SK-N-SH (cell line): ENCODE measurements around the gene DPP4. TPM values are rescaled to one million over a fixed set of nuclear protein-coding genes. Genes with fewer than 3 reads are reported as not detected.
A peak's percentile ranks its signal among the peaks of the same experiment; 100 is the strongest.

Source experiments
- CTCF ChIA-PET: fragments of 300-600, 350-600 bp; formaldehyde crosslinking; extraction: SDS; loops from one replicate; lab custom pipeline; 2021; lab: Yijun Ruan, JAX
- POLR2A ChIA-PET: fragments of 350-600 bp; sonication (Branson Sonifier 250); formaldehyde crosslinking; extraction: SDS; loops from one replicate; lab custom pipeline; 2020; ENCODE audit warnings: antibody characterized with exemption, inconsistent platforms; lab: Yijun Ruan, JAX
- DNase-seq: peaks from one replicate; pipeline ENCODE4 v3.0.0; 2012
- H2AFZ ChIP-seq: fragments of 200-600 bp; sonication (generic); 2 replicates; pipeline ENCODE4 v1.8.1; 2016; ENCODE audit warnings: antibody characterized with exemption, mild to moderate bottlenecking, low read depth
- H3F3A ChIP-seq: fragments of 200-600 bp; sonication (generic); replicated peaks from 2 replicates; pipeline ENCODE3; 2016; ENCODE audit warnings: antibody characterized with exemption, mild to moderate bottlenecking; ENCODE audit not compliant: insufficient read depth
- H3K27ac ChIP-seq, 2 experiments: fragments of 200-500 bp in 1 of 2; fragments of 200-600 bp in 1 of 2; sonication (Bioruptor generic) in 1 of 2; sonication (generic), shearing (Covaris generic) in 1 of 2; 2 replicates each; pipeline versions ENCODE4 v1.5.1 to v1.6.1; 2014 to 2016; ENCODE audit warnings: low read depth in 2 of 2, inconsistent platforms in 1 of 2, low read length in 1 of 2, mild to moderate bottlenecking in 1 of 2, mixed read lengths in 1 of 2
- H3K27me3 ChIP-seq: fragments of 200-600 bp; sonication (generic), shearing (Covaris generic); 2 replicates; pipeline ENCODE4 v1.6.1; 2016; ENCODE audit warnings: mixed run types; ENCODE audit not compliant: insufficient read depth
- H3K36me3 ChIP-seq, 2 experiments: fragments of 200-500 bp in 1 of 2; fragments of 200-600 bp in 1 of 2; sonication (Bioruptor generic) in 1 of 2; sonication (generic) in 1 of 2; replicated peaks in 1 of 2; 2 replicates each; pipeline versions ENCODE3 to v1.5.1; 2014 to 2016; ENCODE audit warnings: low read length in 1 of 2, mild to moderate bottlenecking in 1 of 2; ENCODE audit not compliant: insufficient read depth in 2 of 2, control insufficient read depth in 1 of 2
- H3K4me1 ChIP-seq, 2 experiments: fragments of 200-500 bp in 1 of 2; fragments of 200-600 bp in 1 of 2; sonication (Bioruptor generic) in 1 of 2; sonication (generic), shearing (Covaris generic) in 1 of 2; 2 replicates each; pipeline versions ENCODE4 v1.5.1 to v1.6.1; 2014 to 2016; ENCODE audit warnings: low read depth in 1 of 2, low read length in 1 of 2, mixed run types in 1 of 2; ENCODE audit not compliant: insufficient read depth in 2 of 2, control insufficient read depth in 1 of 2
- H3K4me2 ChIP-seq: fragments of 200-600 bp; sonication (generic), shearing (Covaris generic); 2 replicates; pipeline ENCODE4 v1.6.1; 2017; ENCODE audit warnings: mixed run types
- H3K4me3 ChIP-seq, 2 experiments: fragments of 200-500 bp in 1 of 2; fragments of 200-600 bp in 1 of 2; sonication (Bioruptor generic) in 1 of 2; sonication (generic), shearing (Covaris generic) in 1 of 2; 2 replicates each; pipeline versions ENCODE4 v1.5.1 to v1.8.1; 2014 to 2016; ENCODE audit warnings: low read depth in 2 of 2, inconsistent platforms in 1 of 2, low read length in 1 of 2, mild to moderate bottlenecking in 1 of 2, mixed read lengths in 1 of 2, moderate library complexity in 1 of 2
- H3K79me2 ChIP-seq: fragments of 200-600 bp; sonication (generic); 2 replicates; pipeline ENCODE4 v1.8.1; 2017; ENCODE audit warnings: mild to moderate bottlenecking; ENCODE audit not compliant: insufficient read depth
- H3K9ac ChIP-seq: fragments of 200-600 bp; sonication (generic); 2 replicates; pipeline ENCODE4 v1.6.1; 2017; ENCODE audit warnings: mixed run types
- H3K9me2 ChIP-seq: fragments of 200-600 bp; sonication (generic); 2 replicates; pipeline ENCODE4 v1.6.1; 2017; ENCODE audit warnings: mixed run types
- H3K9me3 ChIP-seq: fragments of 200-600 bp; sonication (generic); 2 replicates; pipeline ENCODE4 v1.6.1; 2017; ENCODE audit warnings: mixed run types, mild to moderate bottlenecking, moderate library complexity
- H4K20me1 ChIP-seq: fragments of 200-600 bp; sonication (generic); 2 replicates; pipeline ENCODE4 v1.6.1; 2017; ENCODE audit warnings: mild to moderate bottlenecking, mixed run types; ENCODE audit not compliant: insufficient read depth
- ELF1 ChIP-seq: IDR thresholded peaks from 2 replicates; pipeline ENCODE4 v1.4.0; 2012
- EP300 ChIP-seq, 2 experiments: IDR thresholded peaks; 2 replicates each; pipeline versions ENCODE4 v1.4.0 to v1.6.1; 2012; ENCODE audit warnings: borderline replicate concordance in 1 of 2, low read depth in 1 of 2, low read length in 1 of 2
- FOSL2 ChIP-seq: IDR thresholded peaks from 2 replicates; pipeline ENCODE4 v1.4.0; 2012; ENCODE audit warnings: low read depth, mild to moderate bottlenecking, moderate library complexity, borderline replicate concordance
- FOXJ3 ChIP-seq: sonication (generic); formaldehyde crosslinking; IDR thresholded peaks from 2 replicates; pipeline ENCODE4 v1.5.1; 2020; ENCODE audit warnings: mild to moderate bottlenecking, missing genetic modification reagents
- FOXM1 ChIP-seq: IDR thresholded peaks from 2 replicates; pipeline ENCODE4 v1.4.0; 2012; ENCODE audit warnings: low read depth, mild to moderate bottlenecking
- GABPA ChIP-seq: IDR thresholded peaks from 2 replicates; pipeline ENCODE4 v1.4.0; 2012; ENCODE audit warnings: low read depth, mild to moderate bottlenecking
- GATA2 ChIP-seq: sonication (generic); formaldehyde crosslinking; IDR thresholded peaks from 2 replicates; pipeline ENCODE4 v1.5.0; 2020; ENCODE audit warnings: mild to moderate bottlenecking, missing genetic modification reagents
- JUND ChIP-seq: IDR thresholded peaks from 2 replicates; pipeline ENCODE4 v1.4.0; 2012
- MEF2A ChIP-seq: IDR thresholded peaks from 2 replicates; pipeline ENCODE4 v1.4.0; 2012; ENCODE audit warnings: low read depth, borderline replicate concordance
- POLR2AphosphoS5 ChIP-seq: IDR thresholded peaks from 2 replicates; pipeline ENCODE4 v1.6.1; 2012; ENCODE audit warnings: low read depth, low read length
- RAD21 ChIP-seq: IDR thresholded peaks from 2 replicates; pipeline ENCODE4 v1.6.1; 2012; ENCODE audit warnings: mild to moderate bottlenecking, low read length
- RCOR1 ChIP-seq: fragments of 150-350 bp; IDR thresholded peaks from 2 replicates; pipeline ENCODE4 v1.6.1; 2017; ENCODE audit warnings: antibody characterized with exemption, low read length
- REST ChIP-seq: IDR thresholded peaks from 2 replicates; pipeline ENCODE4 v1.6.1; 2012; ENCODE audit warnings: mild to moderate bottlenecking, low read depth, low read length, moderate library complexity
- SIN3A ChIP-seq: IDR thresholded peaks from 2 replicates; pipeline ENCODE4 v1.6.1; 2012; ENCODE audit warnings: low read depth, mild to moderate bottlenecking, low read length, moderate library complexity, borderline replicate concordance
- TCF12 ChIP-seq: IDR thresholded peaks from 2 replicates; pipeline ENCODE4 v1.4.0; 2012
- TEAD4 ChIP-seq: IDR thresholded peaks from 2 replicates; pipeline ENCODE4 v1.4.0; 2012; ENCODE audit warnings: mild to moderate bottlenecking, borderline replicate concordance; ENCODE audit not compliant: insufficient read depth
- USF2 ChIP-seq: fragments of 150-350 bp; IDR thresholded peaks from 2 replicates; pipeline ENCODE4 v1.6.1; 2017; ENCODE audit warnings: antibody characterized with exemption, low read length, low read depth, borderline replicate concordance
- YY1 ChIP-seq: IDR thresholded peaks from 2 replicates; pipeline ENCODE4 v1.4.0; 2012; ENCODE audit warnings: low read depth, mild to moderate bottlenecking
- WGBS: methylation state at CpG from one replicate; pipeline ENCODE4 v1.1.6; 2017; ENCODE audit warnings: low lambda C conversion rate; 5-methylcytosine and 5-hydroxymethylcytosine counted together
- polyA plus RNA-seq, 3 experiments: library from polyadenylated mRNA; depleted of rRNA; stranded (reverse); fragments of >200 nt; gene quantifications; 2 replicates each; pipeline ENCODE4 v1.2.3, GENCODE V29; 2012
- TF ChIP-seq, protein P1 (sequence below): IDR thresholded peaks from 2 replicates; pipeline ENCODE4 v1.4.0; 2012; ENCODE audit warnings: low read depth, borderline replicate concordance
- TF ChIP-seq, protein P2 (sequence below): IDR thresholded peaks from 2 replicates; pipeline ENCODE4; 2012

Gene DPP4
- polyA plus RNA-seq, 1 of the 3 experiments (the other 2 are of a cell fraction), result 5.0 TPM

DNA sequence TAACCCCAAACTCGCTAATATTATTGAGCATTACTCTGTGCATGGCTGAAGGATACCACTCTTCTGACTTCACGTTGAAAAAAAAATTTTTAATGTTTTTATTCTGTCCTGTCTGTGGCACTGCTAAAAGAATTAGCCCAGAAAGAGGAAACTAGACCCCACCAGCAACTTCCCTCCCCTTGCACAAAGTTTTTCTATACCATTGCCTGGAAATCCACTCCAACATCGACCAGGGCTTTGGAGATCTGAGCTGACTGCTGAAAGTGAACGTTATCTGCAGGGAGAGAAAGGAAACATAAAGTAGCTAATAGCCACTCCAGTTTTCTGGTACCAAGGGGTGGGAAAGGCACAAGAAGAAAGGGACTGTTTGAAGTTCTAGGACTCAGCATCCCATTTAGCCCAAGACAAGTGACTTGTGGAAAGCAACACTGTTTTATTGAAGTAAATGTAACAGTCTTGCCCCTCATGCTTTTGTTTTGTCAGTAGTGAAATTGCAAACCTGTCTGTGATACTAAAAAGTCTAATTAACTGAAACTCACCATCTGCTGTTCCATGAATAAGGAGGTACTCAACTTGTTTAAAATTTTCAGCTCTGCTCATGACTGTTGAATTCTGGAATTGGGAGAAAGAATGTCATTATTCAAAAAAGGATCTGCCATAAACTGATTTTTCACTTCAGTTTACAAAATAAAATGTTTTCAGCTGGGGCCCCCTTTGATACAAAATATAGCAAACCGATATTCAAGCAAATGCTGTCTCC is 79.1 kb downstream of the DPP4 start (continued):
- TF ChIP-seq, protein P1, sequence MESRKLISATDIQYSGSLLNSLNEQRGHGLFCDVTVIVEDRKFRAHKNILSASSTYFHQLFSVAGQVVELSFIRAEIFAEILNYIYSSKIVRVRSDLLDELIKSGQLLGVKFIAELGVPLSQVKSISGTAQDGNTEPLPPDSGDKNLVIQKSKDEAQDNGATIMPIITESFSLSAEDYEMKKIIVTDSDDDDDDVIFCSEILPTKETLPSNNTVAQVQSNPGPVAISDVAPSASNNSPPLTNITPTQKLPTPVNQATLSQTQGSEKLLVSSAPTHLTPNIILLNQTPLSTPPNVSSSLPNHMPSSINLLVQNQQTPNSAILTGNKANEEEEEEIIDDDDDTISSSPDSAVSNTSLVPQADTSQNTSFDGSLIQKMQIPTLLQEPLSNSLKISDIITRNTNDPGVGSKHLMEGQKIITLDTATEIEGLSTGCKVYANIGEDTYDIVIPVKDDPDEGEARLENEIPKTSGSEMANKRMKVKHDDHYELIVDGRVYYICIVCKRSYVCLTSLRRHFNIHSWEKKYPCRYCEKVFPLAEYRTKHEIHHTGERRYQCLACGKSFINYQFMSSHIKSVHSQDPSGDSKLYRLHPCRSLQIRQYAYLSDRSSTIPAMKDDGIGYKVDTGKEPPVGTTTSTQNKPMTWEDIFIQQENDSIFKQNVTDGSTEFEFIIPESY, result no peak
- TF ChIP-seq YY1 (no peak), GATA2 (CRISPR knock-in tag) (no peak), JUND (no peak), ELF1 (no peak), RCOR1 (no peak), USF2 (no peak), FOXM1 (no peak), MEF2A (no peak)
- TF ChIP-seq, protein P2, sequence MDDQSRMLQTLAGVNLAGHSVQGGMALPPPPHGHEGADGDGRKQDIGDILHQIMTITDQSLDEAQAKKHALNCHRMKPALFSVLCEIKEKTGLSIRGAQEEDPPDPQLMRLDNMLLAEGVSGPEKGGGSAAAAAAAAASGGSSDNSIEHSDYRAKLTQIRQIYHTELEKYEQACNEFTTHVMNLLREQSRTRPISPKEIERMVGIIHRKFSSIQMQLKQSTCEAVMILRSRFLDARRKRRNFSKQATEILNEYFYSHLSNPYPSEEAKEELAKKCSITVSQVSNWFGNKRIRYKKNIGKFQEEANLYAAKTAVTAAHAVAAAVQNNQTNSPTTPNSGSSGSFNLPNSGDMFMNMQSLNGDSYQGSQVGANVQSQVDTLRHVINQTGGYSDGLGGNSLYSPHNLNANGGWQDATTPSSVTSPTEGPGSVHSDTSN, result no peak

DNA sequence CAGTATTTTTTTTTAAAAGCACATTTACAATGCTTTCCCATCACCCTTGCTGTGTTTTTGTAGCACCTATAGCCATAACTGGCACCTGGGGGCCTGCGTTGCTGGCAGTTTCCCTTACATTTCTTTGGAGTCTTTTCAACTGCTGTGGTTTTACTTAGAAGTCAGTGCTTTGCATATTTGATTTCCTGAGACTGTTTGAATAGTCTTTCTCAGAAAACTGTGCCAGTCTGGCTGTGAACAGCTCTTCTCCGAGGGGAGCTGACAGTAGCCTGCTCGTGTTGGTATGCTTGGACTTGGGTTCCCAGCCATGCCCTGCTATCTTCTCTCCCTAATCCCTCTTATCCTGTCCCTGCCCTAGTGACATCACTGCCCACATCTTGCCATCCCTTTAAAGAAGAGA is 81.5 kb downstream of the DPP4 start:
- WGBS, result 39% methylated on average over 3 of the region's 3 CpGs
- 0 out of 2 replicates have a peak overlapping the region, but pooled peaks have one; percentile 53 for H2AFZ ChIP-seq
- ChIA-PET POLR2A (no interaction called here), CTCF (interaction anchor here (0.9 to 1.0 kb wide), 2 partner anchors 9 to 15 kb away, joined by 3 read pairs; no protein-coding TSS in a partner anchor)
- no peaks in the 10 kb centered on the region for H3K36me3 ChIP-seq
- H3K9me2 ChIP-seq, result no peaks in the 10 kb centered on the region
- H3K4me1 ChIP-seq, result no peaks in the 10 kb centered on the region; a peak in 1 of 4 replicates
- no peak for DNase-seq
- no peak overlapping the region for H3K9ac ChIP-seq
- H3F3A ChIP-seq, result no peaks in the 10 kb centered on the region
- H3K27ac ChIP-seq, result no peak overlapping the region
- no peaks in the 10 kb centered on the region for H3K9me3 ChIP-seq
- H3K4me2 ChIP-seq, result no peak overlapping the region
- no peak overlapping the region for H3K4me3 ChIP-seq
- H3K27me3 ChIP-seq, result no peaks in the 10 kb centered on the region
- TF ChIP-seq RAD21 (no peak), TCF12 (no peak), FOXJ3 (CRISPR knock-in tag) (no peak), FOSL2 (no peak), SIN3A (no peak), REST (no peak), FOXM1 (no peak), EP300 (IDR thresholded peaks at IDR 0.05; ENCODE audit: borderline replicate concordance in 1 of 2, low read depth in 1 of 2, low read length in 1 of 2) (no peak), TEAD4 (no peak), GABPA (no peak), POLR2AphosphoS5 (no peak)
- H4K20me1 ChIP-seq, result no peaks in the 10 kb centered on the region
- no peaks in the 10 kb centered on the region for H3K79me2 ChIP-seq
